ENCODE data around the gene SLC9A3.

The SLC9A3 gene

GRCh38 chr5:429453-430188, 94.6 kb downstream of the SLC9A3 start:
- peak; percentile 50 for DNase-seq (ENCODE audit: low spot score)

DNA sequence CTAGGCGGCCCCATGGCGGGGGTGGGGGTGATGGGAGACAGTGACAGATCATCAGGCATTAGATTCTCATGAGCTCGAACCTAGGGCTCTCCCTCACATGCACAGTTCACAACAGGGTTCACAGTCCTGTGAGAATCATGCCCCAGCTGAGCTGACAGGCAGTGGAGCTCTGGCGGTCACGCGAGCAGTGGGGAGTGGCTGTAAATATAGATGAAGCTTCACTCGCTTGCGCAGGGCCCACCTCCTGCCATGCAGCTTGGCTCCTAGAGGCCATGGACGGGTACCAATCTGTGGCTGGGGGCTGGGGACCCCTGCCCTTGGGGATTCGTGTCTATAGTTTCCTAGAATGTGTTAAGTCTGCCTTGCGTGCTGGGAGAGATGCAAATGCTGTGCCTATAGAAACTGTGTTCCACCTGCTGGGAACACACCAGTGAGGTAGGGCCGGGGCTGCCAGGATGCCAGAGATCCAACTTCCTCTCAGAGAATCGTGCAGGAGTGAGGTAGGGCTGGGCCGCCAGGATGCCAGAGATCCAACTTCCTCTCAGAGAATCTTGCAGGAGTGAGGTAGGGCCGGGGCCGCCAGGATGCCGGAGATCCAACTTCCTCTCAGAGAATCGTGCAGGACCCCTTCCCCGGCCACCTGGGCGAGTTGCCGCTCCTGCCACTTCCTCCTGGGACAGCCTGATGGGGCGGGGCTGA, 95.3 kb downstream of the SLC9A3 start:
- DNase-seq (ENCODE audit: low spot score) = no peak

DNA sequence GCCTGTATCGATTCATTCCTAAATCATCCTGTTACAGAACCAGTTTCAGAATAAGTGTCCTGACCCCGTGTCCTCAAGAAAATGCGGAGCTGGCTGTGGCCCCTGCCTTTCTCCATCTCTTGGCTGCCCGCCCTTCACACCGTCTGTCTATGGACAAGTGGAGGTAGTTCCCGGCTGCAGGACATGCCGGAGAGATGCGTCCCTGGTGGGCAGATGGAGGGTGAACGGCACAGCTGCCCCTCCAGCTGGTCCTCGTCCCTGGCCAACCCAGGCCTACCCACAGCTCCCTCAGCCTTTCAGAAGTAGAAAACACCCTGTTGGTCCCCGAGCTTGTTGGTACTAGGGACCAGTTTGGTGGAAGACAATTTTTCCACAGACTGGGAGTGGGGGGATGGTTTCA, 96.0 kb downstream of the SLC9A3 start:
- no peak for DNase-seq (ENCODE audit: low spot score)

- DNase-seq (ENCODE audit: low spot score) = no peak
Observed at GRCh38 chr5:427415-428087, 96.7 kb downstream of the SLC9A3 start.

- no peak for DNase-seq (ENCODE audit: low spot score)
Observed at GRCh38 chr5:426392-426976, 97.8 kb downstream of the SLC9A3 start.

DNA sequence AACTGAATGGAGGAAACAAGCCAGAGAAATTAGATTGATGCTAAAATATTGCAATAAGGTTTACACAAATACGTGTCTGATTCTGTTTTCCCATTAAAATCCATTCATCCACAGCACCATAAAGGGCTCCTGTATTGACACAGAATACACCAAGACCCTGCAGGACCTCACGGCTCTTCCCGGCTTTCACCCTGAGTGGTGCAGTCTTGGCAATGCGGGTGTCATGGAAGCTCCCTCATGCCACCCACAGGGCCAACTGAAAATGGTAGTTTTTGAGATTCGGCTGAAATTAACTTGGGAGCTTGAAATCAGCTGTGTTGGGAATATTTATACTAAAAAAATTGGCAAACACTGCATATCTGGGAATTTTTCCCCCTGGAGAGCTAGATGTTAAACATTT, 98.5 kb downstream of the SLC9A3 start:
- no peak for DNase-seq (ENCODE audit: low spot score)

DNA sequence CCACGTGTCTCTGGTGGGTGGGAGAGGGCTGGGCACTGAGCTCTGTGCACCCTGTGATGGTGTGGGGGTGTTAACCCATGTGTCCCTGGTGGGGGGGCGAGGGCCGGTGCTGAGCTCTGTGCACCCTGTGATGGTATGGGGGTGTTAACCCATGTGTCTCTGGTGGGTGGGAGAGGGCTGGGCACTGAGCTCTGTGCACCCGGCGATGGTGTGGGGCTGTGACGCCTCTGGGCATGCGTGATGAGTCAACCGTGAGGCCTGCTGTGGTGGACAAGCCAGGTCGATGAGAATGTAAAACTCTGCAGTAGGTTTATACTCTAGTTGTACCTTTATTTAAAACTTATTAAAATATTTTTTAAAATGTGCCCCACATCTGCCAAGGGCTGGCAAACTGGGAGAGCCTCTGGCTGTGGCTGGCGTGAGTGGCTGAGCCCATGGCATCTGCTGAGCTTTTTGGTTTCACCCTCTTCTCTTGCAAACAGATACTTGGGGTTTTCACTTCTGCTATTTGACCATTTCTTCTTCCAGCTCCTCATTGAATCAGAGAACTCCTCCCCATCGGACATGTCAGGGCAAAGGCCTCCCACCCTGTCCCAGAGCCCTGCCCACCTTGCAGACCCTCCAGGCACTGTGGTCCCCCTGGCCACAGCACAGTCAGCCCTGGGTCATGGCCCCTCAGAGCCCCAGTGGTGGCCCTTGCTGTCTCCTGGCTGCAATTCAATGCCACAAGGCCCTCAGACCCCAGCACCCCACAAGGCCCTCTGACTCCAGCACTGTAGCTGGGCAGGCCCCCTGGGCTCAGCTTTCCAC, 99.7 kb downstream of the SLC9A3 start:
- DNase-seq (ENCODE audit: low spot score) = no peak

DNA sequence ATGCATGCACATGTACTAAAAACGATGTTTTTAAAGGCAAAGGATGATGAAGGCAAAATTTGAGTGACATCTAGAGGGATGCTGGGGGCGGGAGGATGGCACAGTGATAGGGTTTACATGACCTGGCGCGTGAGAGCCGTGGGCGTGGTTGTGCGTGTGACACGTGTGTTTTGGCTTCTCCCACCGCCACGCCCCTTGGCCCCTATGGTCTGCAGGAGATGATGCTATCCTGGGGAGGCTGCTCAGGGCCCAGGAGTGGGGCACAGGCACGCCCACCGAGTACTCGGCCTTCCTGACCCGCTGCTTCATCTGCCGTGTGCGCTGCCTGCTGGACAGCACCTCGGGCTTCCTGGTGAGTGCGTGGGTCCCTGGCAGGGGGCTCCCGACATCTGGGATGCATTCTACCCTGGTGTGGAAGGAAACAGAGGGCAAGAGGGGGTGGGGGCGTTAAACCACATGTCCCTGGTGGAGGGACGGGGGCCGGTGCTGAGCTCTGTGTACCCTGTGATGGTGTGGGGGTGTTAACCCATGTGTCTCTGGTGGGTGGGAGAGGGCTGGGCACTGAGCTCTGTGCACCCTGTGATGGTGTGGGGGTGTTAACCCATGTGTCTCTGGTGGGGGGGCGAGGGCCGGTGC, 100.5 kb downstream of the SLC9A3 start:
- no peak for DNase-seq (ENCODE audit: low spot score)

DNA sequence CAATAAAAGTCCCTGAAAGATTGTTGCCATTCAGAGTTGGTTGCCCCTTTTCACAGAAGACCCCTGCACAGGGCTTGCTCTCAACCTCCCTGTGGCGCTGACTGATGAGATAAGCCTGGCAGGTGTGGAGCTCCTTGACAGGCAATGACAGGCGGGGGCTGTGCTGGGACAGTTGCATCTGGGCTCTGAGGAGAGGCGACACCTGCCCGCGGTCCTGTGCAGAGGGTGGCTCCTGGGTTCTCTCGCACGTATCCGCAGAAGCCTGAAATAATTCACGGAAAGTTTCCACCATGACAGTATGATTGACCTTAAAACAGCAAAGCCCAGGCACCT, 101.0 kb downstream of the SLC9A3 start:
- no peak for DNase-seq (ENCODE audit: low spot score)

- DNase-seq (ENCODE audit: low spot score) = no peak
Observed at GRCh38 chr5:422323-423232, 101.7 kb downstream of the SLC9A3 start.

GRCh38 chr5:421901-422300, 102.3 kb downstream of the SLC9A3 start:
- no peak for DNase-seq (ENCODE audit: low spot score)

- no peak for DNase-seq (ENCODE audit: low spot score)
Observed at GRCh38 chr5:421287-421880, 102.9 kb downstream of the SLC9A3 start.

DNA sequence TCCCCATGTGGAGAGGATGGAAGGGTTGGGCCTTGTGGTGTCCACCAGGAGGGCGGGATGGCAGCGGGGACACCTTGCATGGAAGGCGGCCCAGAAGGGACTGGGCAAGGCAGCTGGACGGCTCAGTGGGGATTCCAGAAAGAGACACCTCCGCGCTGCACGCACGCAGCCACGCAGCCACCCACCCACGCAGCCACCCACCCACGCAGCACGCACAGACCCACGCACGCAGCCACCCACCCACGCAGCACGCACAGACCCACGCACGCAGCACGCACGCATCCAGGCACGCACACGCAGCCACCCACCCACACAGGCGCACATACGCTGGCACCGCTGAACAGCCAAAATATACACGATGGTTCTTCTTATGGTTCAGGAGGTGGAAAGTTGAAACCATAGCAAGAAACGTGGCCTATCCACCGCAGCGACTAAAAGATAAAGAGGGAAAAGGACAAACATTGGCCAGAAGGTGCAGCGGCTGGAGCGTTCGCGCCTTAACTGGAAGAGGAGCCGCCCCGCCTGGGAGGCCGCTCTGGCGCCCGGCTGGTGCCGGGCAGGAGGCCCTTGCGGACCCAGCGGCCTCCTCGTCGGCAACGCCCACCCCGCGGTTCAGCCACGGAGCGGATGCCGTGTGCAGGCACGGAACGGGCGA, 103.5 kb downstream of the SLC9A3 start:
- DNase-seq (ENCODE audit: low spot score) = no peak

All from iPS-NIHi11 (cell line).